HG03354 (cell line): Measurements from ENCODE around the gene SPARC.
"Not testable (repeated sequence)": the region's sequence is repeated elsewhere in the genome, so short reads cannot be mapped to it uniquely, and the experiment has no call there.

ENCODE experiments used
- ATAC-seq: cut with Tn5 transposase; IDR thresholded peaks from one replicate; pipeline ENCODE4 v1.9.1; 2021; ENCODE audit warnings: mild to moderate bottlenecking; ENCODE audit not compliant: unreplicated experiment, poor library complexity, severe bottlenecking

SPARC gene

GRCh38 chr5:151680944-151681427 lies 5.7 kb downstream of the SPARC start:
- ATAC-seq: no peak

- ATAC-seq: not testable (repeated sequence)
Observed at GRCh38 chr5:151680156-151680505, 6.6 kb downstream of the SPARC start.

- no peak for ATAC-seq
Observed at GRCh38 chr5:151679421-151680155, 7.1 kb downstream of the SPARC start.

GRCh38 chr5:151678713-151679112 lies 8.0 kb downstream of the SPARC start:
- ATAC-seq: no peak

GRCh38 chr5:151677776-151678545 lies 8.8 kb downstream of the SPARC start:
- no peak for ATAC-seq

- no peak for ATAC-seq
Observed at GRCh38 chr5:151676719-151677118, 10.0 kb downstream of the SPARC start.

- no peak for ATAC-seq
Observed at GRCh38 chr5:151676314-151676712, 10.4 kb downstream of the SPARC start.

- no peak for ATAC-seq
Observed at GRCh38 chr5:151675611-151676313, 11.0 kb downstream of the SPARC start.

- ATAC-seq: no peak
Observed at GRCh38 chr5:151674626-151675610, 11.8 kb downstream of the SPARC start.

GRCh38 chr5:151673421-151673820 lies 13.3 kb downstream of the SPARC start:
- ATAC-seq: no peak

GRCh38 chr5:151672516-151672915 lies 14.2 kb downstream of the SPARC start:
- no peak for ATAC-seq

GRCh38 chr5:151671950-151672349 lies 14.8 kb downstream of the SPARC start:
- ATAC-seq: no peak

GRCh38 chr5:151670953-151671636 lies 15.6 kb downstream of the SPARC start:
- ATAC-seq: no peak

- ATAC-seq: no peak
Observed at GRCh38 chr5:151670083-151670686, 16.5 kb downstream of the SPARC start.

GRCh38 chr5:151667083-151667482 lies 19.6 kb downstream of the SPARC start:
- no peak for ATAC-seq

- no peak for ATAC-seq
Observed at GRCh38 chr5:151665613-151666012, 21.1 kb downstream of the SPARC start.

- ATAC-seq: no peak
Observed at GRCh38 chr5:151664694-151665585, 21.8 kb downstream of the SPARC start.
